ENCODE data around the gene AKAP6. TPM values are rescaled to one million over a fixed set of nuclear protein-coding genes. Genes with fewer than 3 reads are reported as not detected.

AKAP6 gene
- total RNA-seq, 1 experiment from 2014 or later, result 1.9 TPM

GRCh38 chr14:32319368-32320049, 9.6 kb upstream of the AKAP6 start (continued):
- TF ChIP-seq RAD21 (IDR thresholded peaks at IDR 0.05; ENCODE audit: low read depth) (no peak), YY1 (IDR thresholded peaks at IDR 0.05; ENCODE audit: extremely low read depth, insufficient replicate concordance, low read depth, low read length) (no peak), POLR2AphosphoS5 (IDR thresholded peaks at IDR 0.05; ENCODE audit: low read depth, low read length) (no peak)

DNA sequence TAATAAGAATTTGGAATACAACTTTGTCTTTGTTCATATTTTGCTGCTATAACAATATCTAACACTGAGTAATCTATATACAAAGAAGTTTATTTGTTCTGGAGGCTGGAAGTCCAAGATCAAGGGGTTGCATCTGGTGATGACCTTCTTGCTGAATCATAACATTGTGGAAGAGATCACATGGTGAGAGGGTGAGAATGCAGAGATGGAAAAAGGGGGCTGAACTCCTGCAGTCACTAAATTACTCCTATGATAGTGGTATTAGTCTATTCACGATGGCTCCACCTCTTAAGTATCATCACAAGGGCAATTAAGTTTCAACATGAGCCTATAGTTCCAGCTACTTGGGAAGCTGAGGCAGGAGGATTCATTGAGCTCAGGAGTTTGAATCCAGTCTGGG, 4.5 kb upstream of the AKAP6 start:
- POLR2A ChIA-PET, result no interaction called here
- no peaks in the 10 kb centered on the region for H3K9me3 ChIP-seq (ENCODE audit: control insufficient read depth in 1 of 2, insufficient read depth in 1 of 2, low read depth in 1 of 2, low read length in 2 of 2)
- no peaks in the 10 kb centered on the region for H3K36me3 ChIP-seq (ENCODE audit: control insufficient read depth in 1 of 2, insufficient read depth in 2 of 2, low read length in 2 of 2)
- BruUV-seq (replicated peaks), result no TSS peak
- no peak overlapping the region for H3K4me3 ChIP-seq (replicated peaks in 1 of 2; ENCODE audit: low read depth in 1 of 2, low read length in 2 of 2)
- DNase-seq (ENCODE audit: low read depth, low spot score), result no peak
- no peaks in the 10 kb centered on the region for H3K27me3 ChIP-seq (ENCODE audit: insufficient read depth, low read length)
- no peak overlapping the region for H3K27ac ChIP-seq (ENCODE audit: low read depth, low read length)
- intact Hi-C loops (cut with micrococcal nuclease), result no loop called here
- no peaks in the 10 kb centered on the region for H4K20me1 ChIP-seq (ENCODE audit: insufficient read depth)
- no peak overlapping the region for H2AFZ ChIP-seq (ENCODE audit: low read depth, low read length, poor library complexity, severe bottlenecking)
- no peaks in the 10 kb centered on the region for H3K9me2 ChIP-seq (ENCODE audit: insufficient read depth)
- CTCF ChIA-PET, result no interaction called here
- TF ChIP-seq YY1 (IDR thresholded peaks at IDR 0.05; ENCODE audit: extremely low read depth, insufficient replicate concordance, low read depth, low read length) (no peak), POLR2A (IDR thresholded peaks at IDR 0.05; ENCODE audit: borderline replicate concordance, extremely low read depth, insufficient read depth, insufficient read length) (no peak), ZNF274 (IDR thresholded peaks at IDR 0.05; ENCODE audit: low read depth, low read length) (no peak)
- no peaks in the 10 kb centered on the region for H3K4me1 ChIP-seq (ENCODE audit: control insufficient read depth in 1 of 2, insufficient read depth in 2 of 2, low read length in 2 of 2)
- H3K79me2 ChIP-seq (ENCODE audit: insufficient read depth, low read length), result no peaks in the 10 kb centered on the region
- RAD21 ChIA-PET (ENCODE audit: low non-redundant PET in 1 of 2, low total read pairs in 2 of 2, uncharacterized antibody in 2 of 2, unreplicated experiment in 2 of 2), result no interaction called here
- no peak for ATAC-seq
- no peak overlapping the region for H3K9ac ChIP-seq (ENCODE audit: low read length)
- H3K4me2 ChIP-seq (ENCODE audit: low read length), result no peak overlapping the region

DNA sequence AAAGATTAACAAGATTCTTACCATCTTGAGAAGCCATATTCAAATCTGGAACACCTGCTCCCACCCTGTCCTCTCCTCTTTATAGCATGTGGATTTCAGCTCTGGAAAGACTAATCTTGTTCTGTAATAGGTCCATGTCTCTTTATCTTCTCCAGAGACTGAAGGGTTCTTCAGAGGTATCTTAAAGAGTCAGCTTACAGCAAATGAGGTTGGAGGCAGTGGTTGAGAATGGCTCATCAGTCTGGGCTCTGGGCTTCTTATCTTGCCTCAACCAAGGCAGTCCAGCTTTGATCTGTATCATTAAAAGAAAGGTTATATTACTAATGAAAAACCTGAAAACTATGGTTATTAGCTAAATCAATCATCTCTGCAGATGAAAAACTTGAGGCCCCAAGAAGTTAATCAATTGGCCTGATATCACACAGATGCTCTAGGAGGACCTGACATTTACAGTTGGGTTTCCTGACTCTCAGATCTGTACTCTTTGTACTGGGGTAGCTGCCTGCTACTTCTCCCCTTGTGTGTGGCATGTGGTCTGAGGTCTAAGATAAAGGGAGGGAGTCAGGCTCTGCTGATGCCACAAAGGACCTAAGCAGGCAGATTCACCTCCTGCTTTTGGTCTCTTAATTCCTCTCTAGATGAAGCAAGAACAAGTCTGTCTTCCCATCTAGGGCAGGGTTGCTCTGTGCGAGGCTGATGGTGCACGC, 1.7 kb upstream of the AKAP6 start:
- CTCF ChIA-PET, result no interaction called here
- POLR2A ChIA-PET, result no interaction called here
- H3K27me3 ChIP-seq (ENCODE audit: insufficient read depth, low read length), result no peaks in the 10 kb centered on the region
- no peak overlapping the region for H3K4me2 ChIP-seq (ENCODE audit: low read length)
- no peaks in the 10 kb centered on the region for H3K79me2 ChIP-seq (ENCODE audit: insufficient read depth, low read length)
- H3K36me3 ChIP-seq (ENCODE audit: control insufficient read depth in 1 of 2, insufficient read depth in 2 of 2, low read length in 2 of 2), result no peaks in the 10 kb centered on the region
- no peaks in the 10 kb centered on the region for H3K4me1 ChIP-seq (ENCODE audit: control insufficient read depth in 1 of 2, insufficient read depth in 2 of 2, low read length in 2 of 2)
- RAD21 ChIA-PET (ENCODE audit: low non-redundant PET in 1 of 2, low total read pairs in 2 of 2, uncharacterized antibody in 2 of 2, unreplicated experiment in 2 of 2), result no interaction called here
- H3K9me3 ChIP-seq (ENCODE audit: control insufficient read depth in 1 of 2, insufficient read depth in 1 of 2, low read depth in 1 of 2, low read length in 2 of 2), result no peaks in the 10 kb centered on the region
- no peaks in the 10 kb centered on the region for H3K9me2 ChIP-seq (ENCODE audit: insufficient read depth)
- H3K4me3 ChIP-seq (replicated peaks in 1 of 2; ENCODE audit: low read depth in 1 of 2, low read length in 2 of 2), result no peak overlapping the region
- intact Hi-C loops (cut with micrococcal nuclease), result no loop called here
- no peak for DNase-seq (ENCODE audit: low read depth, low spot score)
- no TSS peak for BruUV-seq (replicated peaks)
- no peak overlapping the region for H3K9ac ChIP-seq (ENCODE audit: low read length)
- no peak overlapping the region for H2AFZ ChIP-seq (ENCODE audit: low read depth, low read length, poor library complexity, severe bottlenecking)
- TF ChIP-seq EZH2phosphoT487 (IDR thresholded peaks at IDR 0.05; ENCODE audit: borderline replicate concordance) (no peak), SP1 (IDR thresholded peaks at IDR 0.05; ENCODE audit: low read depth) (no peak), JUND (IDR thresholded peaks at IDR 0.05) (no peak), MAX (IDR thresholded peaks at IDR 0.05) (no peak), CBX3 (IDR thresholded peaks at IDR 0.05; ENCODE audit: low read depth) (no peak), EGR1 (IDR thresholded peaks at IDR 0.05; ENCODE audit: low read depth) (no peak), YY1 (IDR thresholded peaks at IDR 0.05; ENCODE audit: extremely low read depth, insufficient replicate concordance, low read depth, low read length) (no peak), POLR2A (IDR thresholded peaks at IDR 0.05; ENCODE audit: borderline replicate concordance, extremely low read depth, insufficient read depth, insufficient read length) (no peak)
- TF ChIP-seq, protein P1, sequence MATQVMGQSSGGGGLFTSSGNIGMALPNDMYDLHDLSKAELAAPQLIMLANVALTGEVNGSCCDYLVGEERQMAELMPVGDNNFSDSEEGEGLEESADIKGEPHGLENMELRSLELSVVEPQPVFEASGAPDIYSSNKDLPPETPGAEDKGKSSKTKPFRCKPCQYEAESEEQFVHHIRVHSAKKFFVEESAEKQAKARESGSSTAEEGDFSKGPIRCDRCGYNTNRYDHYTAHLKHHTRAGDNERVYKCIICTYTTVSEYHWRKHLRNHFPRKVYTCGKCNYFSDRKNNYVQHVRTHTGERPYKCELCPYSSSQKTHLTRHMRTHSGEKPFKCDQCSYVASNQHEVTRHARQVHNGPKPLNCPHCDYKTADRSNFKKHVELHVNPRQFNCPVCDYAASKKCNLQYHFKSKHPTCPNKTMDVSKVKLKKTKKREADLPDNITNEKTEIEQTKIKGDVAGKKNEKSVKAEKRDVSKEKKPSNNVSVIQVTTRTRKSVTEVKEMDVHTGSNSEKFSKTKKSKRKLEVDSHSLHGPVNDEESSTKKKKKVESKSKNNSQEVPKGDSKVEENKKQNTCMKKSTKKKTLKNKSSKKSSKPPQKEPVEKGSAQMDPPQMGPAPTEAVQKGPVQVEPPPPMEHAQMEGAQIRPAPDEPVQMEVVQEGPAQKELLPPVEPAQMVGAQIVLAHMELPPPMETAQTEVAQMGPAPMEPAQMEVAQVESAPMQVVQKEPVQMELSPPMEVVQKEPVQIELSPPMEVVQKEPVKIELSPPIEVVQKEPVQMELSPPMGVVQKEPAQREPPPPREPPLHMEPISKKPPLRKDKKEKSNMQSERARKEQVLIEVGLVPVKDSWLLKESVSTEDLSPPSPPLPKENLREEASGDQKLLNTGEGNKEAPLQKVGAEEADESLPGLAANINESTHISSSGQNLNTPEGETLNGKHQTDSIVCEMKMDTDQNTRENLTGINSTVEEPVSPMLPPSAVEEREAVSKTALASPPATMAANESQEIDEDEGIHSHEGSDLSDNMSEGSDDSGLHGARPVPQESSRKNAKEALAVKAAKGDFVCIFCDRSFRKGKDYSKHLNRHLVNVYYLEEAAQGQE (IDR thresholded peaks at IDR 0.05; ENCODE audit: low read depth), result no peak
- ATAC-seq, result no peak
- H3K27ac ChIP-seq (ENCODE audit: low read depth, low read length), result no peak overlapping the region
- H4K20me1 ChIP-seq (ENCODE audit: insufficient read depth), result no peaks in the 10 kb centered on the region
